GM23338 (cell line): Measurements from ENCODE around the gene BCAS3. TPM values are rescaled to one million over a fixed set of nuclear protein-coding genes. Genes with fewer than 3 reads are reported as not detected.

Experiments used
- CREB1 ChIP-seq: fragments of 250-450 bp; sonication (Bioruptor Pico); IDR thresholded peaks from 2 replicates; pipeline ENCODE4 v1.5.0; 2020; ENCODE audit warnings: low read depth, mild to moderate bottlenecking, moderate library complexity
- EZH2 ChIP-seq: fragments of 200-600 bp; sonication (generic); IDR thresholded peaks from one replicate; pipeline ENCODE4 v1.8.0; 2017; ENCODE audit warnings: antibody characterized with exemption, mild to moderate bottlenecking, low read depth; ENCODE audit not compliant: unreplicated experiment
- JUNB ChIP-seq: IDR thresholded peaks from one replicate; pipeline ENCODE4 v1.6.1; 2016; ENCODE audit warnings: antibody characterized with exemption; ENCODE audit not compliant: unreplicated experiment
- NANOG ChIP-seq: IDR thresholded peaks from 2 replicates; pipeline ENCODE4 v1.6.1; 2016; ENCODE audit warnings: antibody characterized with exemption, borderline replicate concordance
- STAT1 ChIP-seq: IDR thresholded peaks from one replicate; pipeline ENCODE4 v1.6.1; 2016; ENCODE audit warnings: antibody characterized with exemption; ENCODE audit not compliant: unreplicated experiment
- ZNF114 ChIP-seq: fragments of 250-450 bp; sonication (Bioruptor Pico); IDR thresholded peaks from 2 replicates; pipeline ENCODE4 v1.5.0; 2020; ENCODE audit warnings: mild to moderate bottlenecking, moderate library complexity
- polyA plus RNA-seq: library from polyadenylated mRNA; unstranded; fragments of >200 nt; fragmentation: Nextera tagmentation; extraction: Ambion mirVana; gene quantifications from 2 replicates; pipeline ENCODE4 v1.2.1, GENCODE V29; 2016
- total RNA-seq: library from RNA; depleted of rRNA; stranded (reverse); fragments of >200 nt; shearing (Covaris generic); gene quantifications from 2 replicates; pipeline ENCODE4 v1.2.3, GENCODE V29; 2014
- TF ChIP-seq, protein P1 (sequence below): fragments of 250-450 bp; sonication (Bioruptor Pico); IDR thresholded peaks from 2 replicates; pipeline ENCODE4 v1.5.0; 2020; ENCODE audit warnings: mild to moderate bottlenecking, moderate library complexity
- TF ChIP-seq, protein P2 (sequence below), 2 experiments: fragments of 200-600 bp in 1 of 2; sonication (generic) in 1 of 2; conservative IDR thresholded peaks; 2 replicates each; pipeline versions ENCODE4 v1.5.1 to v1.6.1; 2016 to 2017; ENCODE audit warnings: antibody characterized with exemption in 2 of 2, low read depth in 2 of 2, mild to moderate bottlenecking in 2 of 2, moderate library complexity in 1 of 2
- TF ChIP-seq, protein P3 (sequence below): IDR thresholded peaks from 2 replicates; pipeline ENCODE4 v1.6.1; 2016; ENCODE audit warnings: antibody characterized with exemption

The BCAS3 gene
- total and polyA plus RNA-seq, 2 experiments from 2014 or later: 8.2 to 28.0 TPM

DNA sequence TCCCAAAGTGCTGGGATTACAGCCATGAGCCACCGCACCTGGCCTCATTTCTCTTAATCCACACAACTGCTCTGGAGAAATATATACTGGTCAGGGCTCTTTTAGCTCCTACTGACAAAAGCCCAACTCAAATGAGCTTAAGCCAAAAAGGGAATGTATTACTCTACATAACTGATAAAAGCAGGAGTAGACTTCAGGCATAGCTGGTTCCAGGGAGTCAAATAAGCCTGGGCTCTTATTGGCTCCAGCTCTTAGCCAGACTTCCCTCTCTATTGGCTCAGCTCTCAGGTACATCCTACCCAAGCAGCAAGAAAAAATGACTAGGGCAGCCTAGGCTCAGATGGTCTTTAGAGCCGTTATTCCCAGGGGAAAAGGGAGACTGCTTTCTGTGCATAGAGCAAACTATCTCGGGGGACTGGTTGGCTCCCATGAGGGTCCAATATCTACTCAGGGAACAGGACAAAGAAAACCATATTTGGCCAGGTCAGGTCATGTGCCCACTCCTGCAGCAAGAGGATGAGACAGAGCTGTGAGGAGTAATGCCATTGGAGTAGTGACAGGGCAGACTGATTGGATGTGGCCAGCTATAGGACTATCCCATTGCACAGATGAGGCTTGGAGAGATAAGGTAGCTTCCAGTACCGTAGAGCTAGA, 743.2 kb downstream of the BCAS3 start (continued):
- TF ChIP-seq, protein P1, sequence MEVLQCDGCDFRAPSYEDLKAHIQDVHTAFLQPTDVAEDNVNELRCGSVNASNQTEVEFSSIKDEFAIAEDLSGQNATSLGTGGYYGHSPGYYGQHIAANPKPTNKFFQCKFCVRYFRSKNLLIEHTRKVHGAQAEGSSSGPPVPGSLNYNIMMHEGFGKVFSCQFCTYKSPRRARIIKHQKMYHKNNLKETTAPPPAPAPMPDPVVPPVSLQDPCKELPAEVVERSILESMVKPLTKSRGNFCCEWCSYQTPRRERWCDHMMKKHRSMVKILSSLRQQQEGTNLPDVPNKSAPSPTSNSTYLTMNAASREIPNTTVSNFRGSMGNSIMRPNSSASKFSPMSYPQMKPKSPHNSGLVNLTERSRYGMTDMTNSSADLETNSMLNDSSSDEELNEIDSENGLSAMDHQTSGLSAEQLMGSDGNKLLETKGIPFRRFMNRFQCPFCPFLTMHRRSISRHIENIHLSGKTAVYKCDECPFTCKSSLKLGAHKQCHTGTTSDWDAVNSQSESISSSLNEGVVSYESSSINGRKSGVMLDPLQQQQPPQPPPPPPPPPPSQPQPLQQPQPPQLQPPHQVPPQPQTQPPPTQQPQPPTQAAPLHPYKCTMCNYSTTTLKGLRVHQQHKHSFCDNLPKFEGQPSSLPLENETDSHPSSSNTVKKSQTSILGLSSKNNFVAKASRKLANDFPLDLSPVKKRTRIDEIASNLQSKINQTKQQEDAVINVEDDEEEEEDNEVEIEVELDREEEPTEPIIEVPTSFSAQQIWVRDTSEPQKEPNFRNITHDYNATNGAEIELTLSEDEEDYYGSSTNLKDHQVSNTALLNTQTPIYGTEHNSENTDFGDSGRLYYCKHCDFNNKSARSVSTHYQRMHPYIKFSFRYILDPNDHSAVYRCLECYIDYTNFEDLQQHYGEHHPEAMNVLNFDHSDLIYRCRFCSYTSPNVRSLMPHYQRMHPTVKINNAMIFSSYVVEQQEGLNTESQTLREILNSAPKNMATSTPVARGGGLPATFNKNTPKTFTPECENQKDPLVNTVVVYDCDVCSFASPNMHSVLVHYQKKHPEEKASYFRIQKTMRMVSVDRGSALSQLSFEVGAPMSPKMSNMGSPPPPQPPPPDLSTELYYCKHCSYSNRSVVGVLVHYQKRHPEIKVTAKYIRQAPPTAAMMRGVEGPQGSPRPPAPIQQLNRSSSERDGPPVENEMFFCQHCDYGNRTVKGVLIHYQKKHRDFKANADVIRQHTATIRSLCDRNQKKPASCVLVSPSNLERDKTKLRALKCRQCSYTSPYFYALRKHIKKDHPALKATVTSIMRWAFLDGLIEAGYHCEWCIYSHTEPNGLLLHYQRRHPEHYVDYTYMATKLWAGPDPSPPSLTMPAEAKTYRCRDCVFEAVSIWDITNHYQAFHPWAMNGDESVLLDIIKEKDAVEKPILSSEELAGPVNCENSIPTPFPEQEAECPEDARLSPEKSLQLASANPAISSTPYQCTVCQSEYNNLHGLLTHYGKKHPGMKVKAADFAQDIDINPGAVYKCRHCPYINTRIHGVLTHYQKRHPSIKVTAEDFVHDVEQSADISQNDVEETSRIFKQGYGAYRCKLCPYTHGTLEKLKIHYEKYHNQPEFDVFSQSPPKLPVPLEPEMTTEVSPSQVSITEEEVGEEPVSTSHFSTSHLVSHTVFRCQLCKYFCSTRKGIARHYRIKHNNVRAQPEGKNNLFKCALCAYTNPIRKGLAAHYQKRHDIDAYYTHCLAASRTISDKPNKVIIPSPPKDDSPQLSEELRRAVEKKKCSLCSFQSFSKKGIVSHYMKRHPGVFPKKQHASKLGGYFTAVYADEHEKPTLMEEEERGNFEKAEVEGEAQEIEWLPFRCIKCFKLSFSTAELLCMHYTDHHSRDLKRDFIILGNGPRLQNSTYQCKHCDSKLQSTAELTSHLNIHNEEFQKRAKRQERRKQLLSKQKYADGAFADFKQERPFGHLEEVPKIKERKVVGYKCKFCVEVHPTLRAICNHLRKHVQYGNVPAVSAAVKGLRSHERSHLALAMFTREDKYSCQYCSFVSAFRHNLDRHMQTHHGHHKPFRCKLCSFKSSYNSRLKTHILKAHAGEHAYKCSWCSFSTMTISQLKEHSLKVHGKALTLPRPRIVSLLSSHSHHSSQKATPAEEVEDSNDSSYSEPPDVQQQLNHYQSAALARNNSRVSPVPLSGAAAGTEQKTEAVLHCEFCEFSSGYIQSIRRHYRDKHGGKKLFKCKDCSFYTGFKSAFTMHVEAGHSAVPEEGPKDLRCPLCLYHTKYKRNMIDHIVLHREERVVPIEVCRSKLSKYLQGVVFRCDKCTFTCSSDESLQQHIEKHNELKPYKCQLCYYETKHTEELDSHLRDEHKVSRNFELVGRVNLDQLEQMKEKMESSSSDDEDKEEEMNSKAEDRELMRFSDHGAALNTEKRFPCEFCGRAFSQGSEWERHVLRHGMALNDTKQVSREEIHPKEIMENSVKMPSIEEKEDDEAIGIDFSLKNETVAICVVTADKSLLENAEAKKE (CRISPR knock-in tag): no peak
- TF ChIP-seq NANOG (no peak), ZNF114 (CRISPR knock-in tag) (no peak), STAT1 (no peak), CREB1 (CRISPR knock-in tag) (no peak), JUNB (no peak), EZH2 (no peak)
- TF ChIP-seq, protein P2, sequence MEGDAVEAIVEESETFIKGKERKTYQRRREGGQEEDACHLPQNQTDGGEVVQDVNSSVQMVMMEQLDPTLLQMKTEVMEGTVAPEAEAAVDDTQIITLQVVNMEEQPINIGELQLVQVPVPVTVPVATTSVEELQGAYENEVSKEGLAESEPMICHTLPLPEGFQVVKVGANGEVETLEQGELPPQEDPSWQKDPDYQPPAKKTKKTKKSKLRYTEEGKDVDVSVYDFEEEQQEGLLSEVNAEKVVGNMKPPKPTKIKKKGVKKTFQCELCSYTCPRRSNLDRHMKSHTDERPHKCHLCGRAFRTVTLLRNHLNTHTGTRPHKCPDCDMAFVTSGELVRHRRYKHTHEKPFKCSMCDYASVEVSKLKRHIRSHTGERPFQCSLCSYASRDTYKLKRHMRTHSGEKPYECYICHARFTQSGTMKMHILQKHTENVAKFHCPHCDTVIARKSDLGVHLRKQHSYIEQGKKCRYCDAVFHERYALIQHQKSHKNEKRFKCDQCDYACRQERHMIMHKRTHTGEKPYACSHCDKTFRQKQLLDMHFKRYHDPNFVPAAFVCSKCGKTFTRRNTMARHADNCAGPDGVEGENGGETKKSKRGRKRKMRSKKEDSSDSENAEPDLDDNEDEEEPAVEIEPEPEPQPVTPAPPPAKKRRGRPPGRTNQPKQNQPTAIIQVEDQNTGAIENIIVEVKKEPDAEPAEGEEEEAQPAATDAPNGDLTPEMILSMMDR (conservative IDR thresholded peaks at IDR 0.05; ENCODE audit: low read depth in 2 of 2): no peak
- TF ChIP-seq, protein P3, sequence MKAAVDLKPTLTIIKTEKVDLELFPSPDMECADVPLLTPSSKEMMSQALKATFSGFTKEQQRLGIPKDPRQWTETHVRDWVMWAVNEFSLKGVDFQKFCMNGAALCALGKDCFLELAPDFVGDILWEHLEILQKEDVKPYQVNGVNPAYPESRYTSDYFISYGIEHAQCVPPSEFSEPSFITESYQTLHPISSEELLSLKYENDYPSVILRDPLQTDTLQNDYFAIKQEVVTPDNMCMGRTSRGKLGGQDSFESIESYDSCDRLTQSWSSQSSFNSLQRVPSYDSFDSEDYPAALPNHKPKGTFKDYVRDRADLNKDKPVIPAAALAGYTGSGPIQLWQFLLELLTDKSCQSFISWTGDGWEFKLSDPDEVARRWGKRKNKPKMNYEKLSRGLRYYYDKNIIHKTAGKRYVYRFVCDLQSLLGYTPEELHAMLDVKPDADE: no peak
